MCF 10A (cell line): ENCODE measurements around the gene NAPEPLD. TPM values are rescaled to one million over a fixed set of nuclear protein-coding genes. Genes with fewer than 3 reads are reported as not detected.
A peak's percentile ranks its signal among the peaks of the same experiment; 100 is the strongest.
"Not testable (repeated sequence)": the region's sequence is repeated elsewhere in the genome, so short reads cannot be mapped to it uniquely, and the experiment has no call there.

Experiments used
- BruUV-seq: library from RNA; stranded (reverse); fragments of 400-500 nt; replicated peaks from 2 replicates; lab custom pipeline; 2021; lab: Mats Ljungman, UMichigan
- CTCF ChIA-PET: fragments of 300-600 bp; sonication (Branson Sonifier 250); formaldehyde crosslinking; extraction: SDS; loops from one replicate; lab custom pipeline; 2021; ENCODE audit warnings: antibody characterized with exemption, inconsistent platforms; lab: Yijun Ruan, JAX
- POLR2A ChIA-PET: fragments of 300-600, 350-650 bp; sonication (Branson Sonifier 250); formaldehyde crosslinking; extraction: SDS; loops from one replicate; lab custom pipeline; 2020; ENCODE audit warnings: antibody characterized with exemption, inconsistent platforms; lab: Yijun Ruan, JAX
- DNase-seq: peaks from one replicate; pipeline ENCODE4 v3.0.0-alpha.2; 2018; ENCODE audit not compliant: unreplicated experiment
- H3K27ac Mint-ChIP-seq: one replicate; pipeline ENCODE4 v1.8.0; 2022; ENCODE audit warnings: mild to moderate bottlenecking, low read depth, mixed read lengths; ENCODE audit not compliant: unreplicated experiment
- H3K27me3 Mint-ChIP-seq: one replicate; pipeline ENCODE4 v1.8.0; 2022; ENCODE audit warnings: mixed read lengths; ENCODE audit not compliant: insufficient read depth, unreplicated experiment
- H3K36me3 Mint-ChIP-seq: one replicate; pipeline ENCODE4 v1.8.0; 2022; ENCODE audit warnings: mild to moderate bottlenecking, moderate library complexity, mixed read lengths; ENCODE audit not compliant: insufficient read depth, unreplicated experiment
- H3K4me1 Mint-ChIP-seq: one replicate; pipeline ENCODE4 v1.8.0; 2022; ENCODE audit warnings: mixed read lengths; ENCODE audit not compliant: insufficient read depth, unreplicated experiment
- H3K4me3 Mint-ChIP-seq: one replicate; pipeline ENCODE4 v1.8.0; 2022; ENCODE audit warnings: mild to moderate bottlenecking, moderate library complexity, mixed read lengths; ENCODE audit not compliant: unreplicated experiment
- H3K9me3 Mint-ChIP-seq: one replicate; pipeline ENCODE4 v1.8.0; 2022; ENCODE audit warnings: mixed read lengths; ENCODE audit not compliant: unreplicated experiment
- intact Hi-C: fragments of 100-400 bp; cut with micrococcal nuclease; formaldehyde crosslinking; loops from 2 replicates; pipeline ENCODE4 v1.14.1; 2022
- total RNA-seq: library from RNA; stranded (reverse); gene quantifications from 2 replicates; pipeline ENCODE4 v1.2.3, GENCODE V29; 2022
- TF ChIP-seq, protein P1 (sequence below): fragments of 200-600 bp; IDR thresholded peaks from one replicate; pipeline ENCODE4 v1.8.0; 2022; ENCODE audit warnings: antibody characterized with exemption, mild to moderate bottlenecking; ENCODE audit not compliant: unreplicated experiment

NAPEPLD gene
- total RNA-seq, 1 experiment from 2014 or later, result 6.1 TPM

DNA sequence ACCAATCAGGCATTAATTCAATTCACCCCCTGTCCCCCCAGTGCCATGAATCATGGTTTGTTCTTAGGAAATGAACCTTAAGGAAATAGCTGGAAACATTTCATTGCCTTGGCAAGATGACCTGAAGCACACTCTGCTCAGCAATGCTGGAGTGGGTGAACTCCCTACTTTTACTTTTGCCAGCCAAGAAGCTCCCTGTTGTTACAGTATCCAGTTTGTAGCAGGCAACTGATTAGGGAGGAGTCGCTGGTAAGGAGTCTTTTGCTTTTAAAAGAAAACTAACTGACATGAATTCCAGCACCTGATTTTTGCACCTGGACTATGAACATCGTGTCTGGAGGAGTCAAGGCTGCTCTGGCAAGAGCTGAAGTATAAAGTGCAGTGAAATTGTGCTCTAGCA lies 13.7 kb upstream of the NAPEPLD start:
- CTCF ChIA-PET, BruUV-seq, H3K36me3 Mint-ChIP-seq, H3K4me1 Mint-ChIP-seq, H3K27me3 Mint-ChIP-seq, intact Hi-C loops, H3K27ac Mint-ChIP-seq, POLR2A ChIA-PET, H3K9me3 Mint-ChIP-seq, H3K4me3 Mint-ChIP-seq: not testable (repeated sequence)
- peak; percentile 21 for DNase-seq

DNA sequence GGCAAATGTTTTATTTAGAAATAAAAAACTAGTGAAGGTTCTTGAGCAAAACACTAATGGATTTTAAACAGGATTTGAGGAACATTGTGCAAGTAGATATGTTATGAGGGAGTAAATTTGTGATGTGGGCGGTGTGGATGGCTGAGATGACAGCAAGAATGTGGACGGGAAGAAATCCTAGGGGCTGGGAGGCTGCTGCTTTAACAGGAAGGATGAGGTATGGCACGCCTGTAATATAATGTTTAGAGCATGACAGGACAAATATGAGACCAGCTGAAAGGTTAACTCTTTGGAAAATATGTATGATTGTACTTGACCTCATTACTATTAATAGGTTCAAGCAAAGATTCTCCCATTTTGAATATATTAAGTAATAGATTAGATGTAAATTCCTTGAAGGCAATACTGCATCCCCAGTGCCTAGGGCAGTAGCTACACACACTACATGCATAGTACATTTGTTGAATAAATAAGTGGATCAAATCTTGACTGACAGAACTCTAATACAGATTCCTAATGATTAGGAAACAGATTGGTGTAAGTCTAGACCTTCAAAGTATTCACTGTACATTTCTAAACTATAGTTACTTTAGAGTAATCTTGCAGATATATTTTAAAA lies 13.2 kb upstream of the NAPEPLD start:
- BruUV-seq, H3K4me3 Mint-ChIP-seq, POLR2A ChIA-PET, DNase-seq, H3K27ac Mint-ChIP-seq, H3K9me3 Mint-ChIP-seq, H3K27me3 Mint-ChIP-seq, intact Hi-C loops, H3K4me1 Mint-ChIP-seq, H3K36me3 Mint-ChIP-seq, CTCF ChIA-PET: not testable (repeated sequence)

GRCh38 chr7:103159072-103159471 lies 10.2 kb upstream of the NAPEPLD start:
- CTCF ChIA-PET, result interaction anchor here (0.6 kb wide), 1 partner anchor 185 kb away, joined by 3 read pairs; the partner anchor contains the start of gene DNAJC2
- H3K27me3 Mint-ChIP-seq, H3K9me3 Mint-ChIP-seq, H3K4me3 Mint-ChIP-seq, H3K4me1 Mint-ChIP-seq, DNase-seq, H3K36me3 Mint-ChIP-seq, intact Hi-C loops, H3K27ac Mint-ChIP-seq, POLR2A ChIA-PET, BruUV-seq: not testable (repeated sequence)

DNA sequence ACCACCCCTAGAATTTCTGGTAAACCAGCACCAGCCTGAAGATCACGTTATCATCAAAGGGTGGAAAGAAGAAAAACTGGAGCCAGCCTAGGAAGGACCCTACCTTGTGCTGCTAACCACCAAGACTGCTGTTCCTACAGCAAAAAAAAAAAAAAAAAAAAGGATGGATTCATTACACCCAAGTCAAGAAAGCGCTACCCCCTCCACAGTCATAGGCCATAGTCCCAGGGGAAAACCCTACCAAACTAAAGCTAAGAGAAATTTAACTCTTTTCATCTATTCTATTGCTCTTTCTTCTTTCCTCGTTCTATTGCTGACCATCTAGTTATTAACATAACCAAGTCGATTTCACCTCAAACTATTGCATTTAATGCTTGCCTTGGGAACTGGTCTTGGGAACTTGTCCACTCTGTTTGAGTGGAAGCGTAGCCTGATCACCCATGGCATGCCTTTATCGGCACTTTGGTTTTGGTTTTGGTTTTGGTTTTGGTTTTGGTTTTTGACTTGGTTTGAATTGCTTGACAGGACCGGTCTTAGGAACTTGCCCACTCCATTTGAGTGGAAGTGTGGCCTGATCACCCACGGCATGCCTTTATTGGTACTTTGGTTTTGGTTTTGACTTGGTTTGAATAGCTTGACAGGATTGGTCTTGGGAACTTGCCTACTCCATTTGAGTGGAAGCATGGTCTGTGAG lies 6.6 kb upstream of the NAPEPLD start:
- POLR2A ChIA-PET, result interaction anchor here (0.9 kb wide), 1 partner anchor 8 kb away, joined by 4 read pairs; no protein-coding TSS in a partner anchor
- DNase-seq, H3K4me1 Mint-ChIP-seq, BruUV-seq, H3K4me3 Mint-ChIP-seq, H3K36me3 Mint-ChIP-seq, H3K9me3 Mint-ChIP-seq, intact Hi-C loops, H3K27ac Mint-ChIP-seq, H3K27me3 Mint-ChIP-seq, CTCF ChIA-PET: not testable (repeated sequence)

- Mint-ChIP-seq H3K27me3 (no peaks in the 10 kb centered on the region), H3K36me3 (peaks cover 6% of the 10 kb centered on the region), H3K4me3 (no peak overlapping the region), H3K27ac (no peak overlapping the region), H3K4me1 (no peaks in the 10 kb centered on the region), H3K9me3 (no peaks in the 10 kb centered on the region)
- ChIA-PET CTCF (no interaction called here), POLR2A (interaction anchor here (0.9 kb wide), 1 partner anchor 10 kb away, joined by 4 read pairs; no protein-coding TSS in a partner anchor)
- BruUV-seq, result no TSS peak
- TF ChIP-seq, protein P1, sequence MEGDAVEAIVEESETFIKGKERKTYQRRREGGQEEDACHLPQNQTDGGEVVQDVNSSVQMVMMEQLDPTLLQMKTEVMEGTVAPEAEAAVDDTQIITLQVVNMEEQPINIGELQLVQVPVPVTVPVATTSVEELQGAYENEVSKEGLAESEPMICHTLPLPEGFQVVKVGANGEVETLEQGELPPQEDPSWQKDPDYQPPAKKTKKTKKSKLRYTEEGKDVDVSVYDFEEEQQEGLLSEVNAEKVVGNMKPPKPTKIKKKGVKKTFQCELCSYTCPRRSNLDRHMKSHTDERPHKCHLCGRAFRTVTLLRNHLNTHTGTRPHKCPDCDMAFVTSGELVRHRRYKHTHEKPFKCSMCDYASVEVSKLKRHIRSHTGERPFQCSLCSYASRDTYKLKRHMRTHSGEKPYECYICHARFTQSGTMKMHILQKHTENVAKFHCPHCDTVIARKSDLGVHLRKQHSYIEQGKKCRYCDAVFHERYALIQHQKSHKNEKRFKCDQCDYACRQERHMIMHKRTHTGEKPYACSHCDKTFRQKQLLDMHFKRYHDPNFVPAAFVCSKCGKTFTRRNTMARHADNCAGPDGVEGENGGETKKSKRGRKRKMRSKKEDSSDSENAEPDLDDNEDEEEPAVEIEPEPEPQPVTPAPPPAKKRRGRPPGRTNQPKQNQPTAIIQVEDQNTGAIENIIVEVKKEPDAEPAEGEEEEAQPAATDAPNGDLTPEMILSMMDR, result no peak
- no peak for DNase-seq
- intact Hi-C loops, result no loop called here
These were observed 5.1 kb upstream of the NAPEPLD start for GRCh38 chr7:103154042-103154441.

DNA sequence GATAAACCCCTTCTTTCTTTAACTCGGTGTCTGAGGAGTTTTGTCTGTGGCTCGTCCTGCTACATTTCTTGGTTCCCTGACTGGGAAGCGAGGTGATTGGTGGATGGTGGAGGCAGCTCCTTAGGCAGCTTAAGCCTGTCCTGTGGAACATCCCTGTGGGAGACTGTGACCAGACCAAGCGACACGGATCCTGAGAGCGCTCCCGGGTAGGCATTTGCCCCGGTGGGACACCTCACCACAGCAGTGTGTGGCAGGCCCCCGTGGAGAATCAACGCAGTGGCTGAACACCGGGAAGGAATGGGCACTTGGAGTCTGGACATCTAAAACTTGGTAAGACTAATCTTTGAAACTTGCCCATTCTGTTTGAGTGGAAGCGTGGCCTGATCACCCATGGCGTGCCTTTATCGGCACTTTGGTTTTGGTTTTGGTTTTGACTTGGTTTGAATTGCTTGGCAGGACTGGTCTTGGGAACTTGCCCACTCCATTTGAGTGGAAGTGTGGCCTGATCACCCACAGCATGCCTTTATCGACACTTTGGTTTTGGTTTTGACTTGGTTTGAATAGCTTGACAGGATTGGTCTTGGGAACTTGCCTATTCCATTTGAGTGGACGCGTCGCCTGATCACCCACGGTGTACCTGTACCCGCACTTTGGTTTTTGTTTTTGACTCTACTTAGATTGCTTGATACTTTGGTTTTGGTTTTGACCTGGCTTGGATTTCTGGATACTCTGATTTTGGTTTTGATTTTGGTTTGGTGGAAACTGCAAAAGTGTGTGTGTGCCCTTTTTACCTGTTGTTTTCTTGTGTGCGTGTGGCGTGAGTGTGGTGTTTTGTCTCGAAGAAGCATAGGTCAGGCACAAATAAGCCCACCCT lies 4.1 kb upstream of the NAPEPLD start:
- H3K4me1 Mint-ChIP-seq, intact Hi-C loops, H3K27me3 Mint-ChIP-seq, BruUV-seq, H3K27ac Mint-ChIP-seq, DNase-seq, POLR2A ChIA-PET, H3K36me3 Mint-ChIP-seq, H3K9me3 Mint-ChIP-seq, H3K4me3 Mint-ChIP-seq: not testable (repeated sequence)
- CTCF ChIA-PET, result interaction anchor here (0.6 to 1.1 kb wide), 2 partner anchors 12 to 22 kb away, joined by 3 to 4 read pairs; no protein-coding TSS in a partner anchor

DNA sequence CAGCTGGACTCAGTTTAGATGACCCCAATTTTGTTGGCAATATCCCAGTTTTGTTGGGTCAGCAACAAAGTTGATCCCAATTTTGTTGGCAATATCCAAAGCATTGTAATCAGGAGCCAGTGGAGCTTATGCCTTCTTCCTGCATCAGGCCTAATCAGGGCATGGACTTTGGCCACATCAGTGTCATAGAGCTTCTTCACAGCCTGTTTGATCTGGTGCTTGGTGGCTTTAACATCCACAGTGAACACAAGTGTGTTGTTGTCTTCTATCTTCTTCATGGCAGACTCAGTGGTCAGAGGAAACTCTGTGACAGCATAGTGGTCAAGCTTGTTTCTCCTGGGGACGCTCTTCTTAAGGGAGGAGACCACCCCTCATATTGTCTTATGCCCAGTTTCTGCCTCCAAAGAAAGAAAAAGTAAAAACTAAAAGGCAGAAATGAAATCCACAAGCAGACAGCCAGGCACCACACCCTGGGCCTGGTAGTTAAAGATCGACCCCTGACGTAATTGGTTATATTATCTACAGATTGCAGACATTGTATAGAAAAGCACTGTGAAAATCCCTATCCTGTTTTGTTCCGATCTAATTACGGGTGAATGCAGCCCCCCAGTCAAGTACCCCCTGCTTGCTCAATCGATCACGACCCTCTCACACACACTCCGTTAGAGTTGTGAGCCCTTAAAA lies 3.2 kb upstream of the NAPEPLD start:
- H3K27me3 Mint-ChIP-seq, H3K27ac Mint-ChIP-seq, H3K36me3 Mint-ChIP-seq, BruUV-seq, H3K4me1 Mint-ChIP-seq, POLR2A ChIA-PET, H3K4me3 Mint-ChIP-seq, intact Hi-C loops, H3K9me3 Mint-ChIP-seq, DNase-seq: not testable (repeated sequence)
- CTCF ChIA-PET, result interaction anchor here (1.1 to 1.4 kb wide), 2 partner anchors 13 to 22 kb away, joined by 3 to 7 read pairs; no protein-coding TSS in a partner anchor
